Measurements from ENCODE around the gene TBPL1.
"Not testable (repeated sequence)": the region's sequence is repeated elsewhere in the genome, so short reads cannot be mapped to it uniquely, and the experiment has no call there.

Gene TBPL1

DNA sequence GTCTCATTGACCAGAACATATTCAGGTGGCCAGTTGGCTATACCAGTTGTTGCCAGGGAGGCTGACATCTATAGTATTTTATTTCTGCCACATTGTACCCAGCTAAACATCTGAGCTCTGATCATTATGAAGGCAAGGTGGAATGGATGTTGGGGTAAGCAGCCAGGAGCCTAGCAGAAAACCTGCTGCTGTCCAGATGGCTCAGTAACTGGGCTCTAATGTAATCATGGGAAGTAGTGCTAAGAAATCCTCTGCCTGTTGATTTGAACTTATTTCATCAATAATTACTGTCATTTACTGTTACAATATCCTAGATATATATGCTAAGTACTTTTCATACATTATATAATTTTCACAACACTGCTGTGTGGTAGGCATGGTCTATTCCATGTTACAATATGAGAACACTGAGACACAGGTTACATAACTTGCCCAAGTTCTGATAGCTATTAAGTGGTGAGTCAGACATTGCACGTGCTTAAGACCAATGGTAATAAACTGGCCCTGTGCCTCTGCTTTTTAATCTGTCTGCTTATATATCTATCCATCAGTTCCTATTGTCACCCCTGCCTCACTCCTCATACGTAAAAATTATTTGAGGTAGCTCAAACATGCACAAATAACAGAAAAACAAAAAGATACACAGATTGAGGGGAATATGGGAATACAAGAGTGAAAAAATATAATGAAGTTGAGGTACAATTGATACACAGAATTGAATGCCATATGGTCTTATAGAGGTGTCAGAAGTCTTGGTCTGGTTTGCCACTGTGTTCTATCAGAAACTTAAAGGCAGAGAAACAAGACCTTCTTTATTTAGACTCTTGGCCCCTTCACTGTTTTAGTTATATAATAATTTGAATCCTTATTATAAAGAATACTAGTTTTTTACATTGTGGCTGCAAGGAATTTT, 25.2 kb downstream of the TBPL1 start:
- no peak for DNase-seq

DNA sequence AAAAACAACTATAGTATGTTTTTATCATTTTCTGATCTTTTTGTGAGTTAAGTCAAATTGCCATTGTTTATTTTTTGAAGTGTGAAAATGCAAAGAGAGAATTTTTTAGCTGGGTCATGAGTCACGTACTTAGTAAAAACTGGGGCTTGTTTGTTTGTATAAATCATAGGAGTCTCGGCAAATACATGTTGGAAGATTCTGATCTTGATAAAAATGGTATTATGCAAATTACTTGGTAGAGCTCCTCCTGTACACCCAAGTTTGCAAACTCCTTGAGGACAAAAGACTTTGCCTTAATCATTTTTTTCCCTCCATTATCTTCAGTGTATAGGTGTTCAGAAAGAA, 25.8 kb downstream of the TBPL1 start:
- no peak for DNase-seq

DNA sequence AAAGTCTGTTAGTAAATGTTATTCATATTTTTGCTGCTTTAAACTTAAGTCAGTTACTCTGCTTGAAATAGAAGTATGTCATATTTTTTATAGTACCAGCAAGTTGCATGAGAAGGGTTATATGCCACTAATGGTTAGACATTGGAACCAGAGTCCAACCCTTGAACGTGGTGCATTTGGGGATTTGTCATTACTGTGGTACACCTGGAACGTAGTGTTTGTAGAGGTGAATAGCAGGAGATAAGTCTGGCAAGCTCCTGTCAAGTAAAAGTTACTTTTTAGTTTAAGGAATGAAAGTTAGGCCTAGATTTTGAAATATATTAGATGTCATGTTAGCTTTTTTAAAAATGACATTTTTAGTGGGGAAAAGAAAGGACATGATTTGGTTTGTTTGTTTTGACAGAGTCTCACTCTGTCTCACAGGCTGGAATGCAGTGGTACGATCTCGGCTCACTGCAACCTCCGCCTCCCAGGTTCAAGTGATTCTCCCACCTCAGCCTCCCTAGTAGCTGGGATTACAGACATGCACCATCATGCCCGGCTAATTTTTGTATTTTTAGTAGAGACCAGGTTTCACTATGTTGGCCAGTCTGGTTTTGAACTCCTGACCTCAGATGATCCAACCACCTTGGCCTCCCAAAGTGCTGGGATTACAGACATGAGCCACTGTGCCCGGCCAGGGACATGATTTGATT, 26.4 kb downstream of the TBPL1 start:
- DNase-seq, result not testable (repeated sequence)

DNA sequence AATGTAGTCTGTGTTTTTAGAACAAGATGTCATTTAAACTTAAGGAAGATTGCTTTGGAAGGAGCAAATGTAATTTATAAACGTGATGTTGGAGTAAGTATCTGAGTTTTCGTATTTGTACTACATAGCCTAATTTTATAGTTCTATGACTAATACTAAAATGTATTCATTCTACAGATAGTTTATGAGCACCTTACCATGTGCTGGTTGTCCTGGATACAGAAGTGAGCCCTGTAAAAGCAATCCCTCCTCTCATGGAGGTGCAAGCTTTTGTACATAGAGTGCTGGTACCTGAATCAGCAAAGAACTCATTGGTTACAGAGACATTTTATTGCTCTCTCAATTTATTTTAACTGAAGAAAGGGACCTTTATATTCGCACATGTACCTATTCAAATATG, 27.1 kb downstream of the TBPL1 start:
- DNase-seq, result no peak

DNA sequence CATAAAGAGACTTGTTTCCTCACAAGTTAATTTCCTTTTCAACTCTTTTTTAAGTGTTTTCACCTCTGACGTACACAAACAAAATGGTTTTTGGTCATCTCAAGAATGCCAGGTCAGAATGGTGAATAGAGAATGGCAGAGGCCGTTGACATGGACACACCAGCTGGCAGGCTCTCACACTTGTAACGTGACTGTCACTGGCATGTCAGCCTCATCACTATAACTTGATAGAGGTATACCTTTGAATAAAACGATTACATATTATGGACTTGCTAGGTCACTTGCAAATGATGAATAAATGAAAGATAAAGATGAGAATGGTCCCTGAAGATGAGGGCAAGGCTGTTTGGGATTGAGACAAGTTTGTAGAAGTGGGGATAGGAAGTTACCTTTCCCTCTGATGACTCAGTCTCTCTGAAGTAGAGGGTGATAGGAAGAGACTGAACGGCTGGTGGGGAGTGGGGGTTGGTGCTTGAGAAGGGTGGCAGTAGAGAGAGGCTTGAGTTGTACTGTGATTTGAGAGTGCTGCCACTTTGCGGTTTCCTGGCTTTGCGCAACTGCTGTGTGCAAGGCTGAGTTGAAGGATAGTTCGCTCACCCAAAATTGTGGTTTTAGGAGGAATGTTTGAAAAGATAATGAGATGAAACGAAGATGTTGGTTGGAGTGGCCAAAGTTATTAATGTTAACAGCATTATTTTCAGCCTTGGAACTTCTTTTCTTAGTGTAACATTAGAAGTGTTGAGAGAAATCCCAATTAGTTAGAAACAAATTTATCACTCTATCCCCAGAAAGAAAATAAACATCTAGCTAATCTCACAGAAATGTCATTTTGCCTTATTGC, 30.3 kb downstream of the TBPL1 start:
- DNase-seq, result peak; percentile 89

DNA sequence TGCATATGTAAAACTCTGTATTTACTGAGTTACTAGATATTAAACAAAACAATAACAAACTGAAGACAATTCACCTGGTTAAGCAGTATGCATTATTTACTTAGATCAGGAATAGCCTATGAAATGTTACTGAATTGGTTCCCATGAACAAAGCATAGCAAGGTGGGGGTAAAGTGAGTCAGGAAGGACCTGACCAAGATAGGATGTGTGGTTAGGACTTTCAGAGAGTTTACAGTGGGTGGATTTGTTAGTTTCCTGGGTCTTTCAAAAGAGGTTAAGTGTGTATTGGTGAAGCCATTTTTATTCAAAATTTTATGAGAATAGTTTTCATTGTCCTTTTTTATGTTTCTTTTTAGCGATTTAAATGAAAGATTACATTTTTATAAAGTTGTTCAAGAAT, 32.9 kb downstream of the TBPL1 start:
- DNase-seq, result peak; percentile 23

DNA sequence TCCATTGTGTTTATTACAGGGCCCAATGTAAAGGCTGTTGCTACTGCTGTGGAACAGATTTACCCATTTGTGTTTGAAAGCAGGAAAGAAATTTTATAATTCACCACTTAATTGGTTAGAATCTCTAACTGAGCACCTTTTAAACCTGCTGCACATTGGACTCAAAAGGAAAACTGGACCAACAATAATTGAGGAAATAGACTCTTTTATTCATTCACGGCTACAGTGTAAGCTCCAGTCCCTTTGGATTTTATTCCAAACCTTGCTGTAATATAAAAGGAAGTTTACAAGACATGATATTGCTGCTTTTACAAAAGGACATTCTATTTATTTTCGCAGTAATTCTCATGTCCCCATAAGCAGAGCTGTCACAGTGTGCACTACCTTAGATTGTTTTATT, 33.9 kb downstream of the TBPL1 start:
- DNase-seq, result no peak

DNA sequence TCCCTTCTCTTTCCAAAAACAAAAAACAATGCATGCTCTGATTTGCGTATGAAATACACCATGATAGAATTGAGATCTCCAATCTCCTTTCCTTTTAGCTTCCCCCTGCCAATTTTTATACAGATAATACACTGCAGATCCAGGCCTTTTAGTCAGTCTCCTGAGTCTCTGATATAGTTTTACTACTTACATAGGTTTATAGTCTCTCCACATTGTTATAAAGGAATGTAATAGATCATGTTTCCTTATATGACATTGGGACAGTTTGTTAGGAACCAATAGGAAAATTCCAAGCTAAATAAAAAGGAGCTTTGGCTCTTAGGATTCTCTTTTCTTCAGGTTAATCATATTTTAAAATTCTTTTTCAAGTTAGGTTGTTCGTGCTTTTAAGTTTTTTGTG, 36.5 kb downstream of the TBPL1 start:
- DNase-seq, result no peak

DNA sequence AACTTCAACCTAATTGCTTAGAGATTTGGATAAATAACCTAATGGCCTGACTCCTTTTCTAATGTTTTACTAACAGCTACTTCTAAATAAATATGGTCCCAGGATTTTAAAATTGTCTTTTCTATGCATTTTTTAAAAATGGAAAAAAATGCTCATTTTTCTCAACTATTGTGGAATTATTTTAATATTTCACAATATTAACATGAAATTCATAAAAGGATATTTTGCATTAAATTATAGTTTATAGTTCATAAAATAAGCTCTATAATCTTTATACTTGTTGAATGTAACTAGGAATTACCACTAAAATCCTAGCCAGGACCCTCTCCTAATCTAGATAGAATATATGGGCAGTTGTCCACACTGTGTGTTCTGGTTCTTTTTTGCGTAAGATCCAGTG, 37.3 kb downstream of the TBPL1 start:
- no peak for DNase-seq

DNA sequence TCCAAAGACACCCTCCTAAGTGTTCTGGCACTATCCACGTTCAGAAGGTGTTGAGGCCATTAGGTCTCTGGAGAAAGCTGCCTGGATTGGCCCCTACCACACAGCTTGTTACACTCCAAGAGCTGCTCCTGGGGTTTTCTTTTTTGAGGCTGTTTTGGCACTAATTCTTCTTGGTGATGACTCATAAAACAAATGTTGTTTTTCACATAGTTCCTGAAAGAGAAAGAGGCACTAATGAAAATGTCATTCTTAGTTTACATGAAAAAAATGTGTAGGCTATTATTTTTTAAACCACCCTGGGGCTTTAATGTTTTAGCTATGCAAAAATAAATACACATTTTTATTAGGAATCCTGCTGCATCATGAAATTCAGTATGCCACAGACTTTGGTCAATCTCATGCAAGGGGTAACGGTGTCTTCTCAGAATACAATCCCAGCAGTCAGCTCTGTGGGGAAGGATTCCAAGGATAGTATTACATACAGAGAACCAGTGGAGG, 38.1 kb downstream of the TBPL1 start:
- DNase-seq, result no peak

DNA sequence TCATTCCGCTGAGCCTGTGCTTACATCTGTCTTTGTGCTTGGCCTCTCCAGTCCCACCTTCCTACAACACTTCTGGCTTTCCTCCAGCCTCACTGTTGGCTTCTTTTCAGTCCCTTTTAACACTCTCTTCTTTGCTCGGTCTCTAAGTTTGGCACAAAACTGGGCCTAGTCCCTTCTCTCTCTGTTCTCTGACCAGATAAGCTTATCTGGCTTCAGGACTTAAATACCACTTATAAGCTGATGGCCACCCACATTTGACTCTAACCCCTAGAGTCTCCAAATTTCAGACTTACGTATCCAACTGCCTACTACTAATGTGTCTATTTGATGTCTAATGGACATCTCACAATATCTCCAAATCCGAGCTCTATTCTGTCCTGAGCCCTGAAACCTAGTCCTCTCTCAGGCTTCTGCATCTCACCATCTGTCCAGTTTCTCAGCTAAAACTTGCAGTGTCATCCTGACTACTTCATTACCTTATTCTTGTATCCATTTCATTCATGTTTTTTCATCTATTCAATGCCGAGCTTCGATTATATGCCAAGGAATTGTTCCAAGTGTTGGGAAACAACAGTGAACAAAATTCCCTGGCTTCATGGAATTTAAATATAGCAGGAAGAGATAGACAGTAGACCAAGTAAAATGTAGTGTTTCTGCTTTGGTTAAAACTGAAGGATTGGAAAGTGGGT, 40.1 kb downstream of the TBPL1 start:
- no peak for DNase-seq

DNA sequence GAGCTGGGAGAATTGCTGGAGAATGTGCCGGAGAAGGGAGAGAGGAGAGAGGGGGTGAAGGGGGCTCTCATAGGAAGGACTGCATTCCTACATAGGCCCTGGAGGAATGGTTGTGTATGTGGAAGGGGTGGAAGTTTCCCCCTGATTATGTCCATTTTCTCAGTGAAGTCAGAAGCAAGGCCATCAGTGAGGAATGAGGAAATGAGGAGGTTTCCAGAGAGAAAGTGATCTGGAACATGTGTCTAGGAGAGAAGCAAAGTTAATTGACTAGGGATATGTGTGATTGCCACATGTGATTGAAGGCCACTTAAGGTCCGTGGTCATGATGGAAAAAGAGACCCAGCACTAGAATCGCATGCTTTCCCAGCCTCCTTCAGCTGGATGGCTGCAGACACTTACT, 42.3 kb downstream of the TBPL1 start:
- DNase-seq, result no peak

DNA sequence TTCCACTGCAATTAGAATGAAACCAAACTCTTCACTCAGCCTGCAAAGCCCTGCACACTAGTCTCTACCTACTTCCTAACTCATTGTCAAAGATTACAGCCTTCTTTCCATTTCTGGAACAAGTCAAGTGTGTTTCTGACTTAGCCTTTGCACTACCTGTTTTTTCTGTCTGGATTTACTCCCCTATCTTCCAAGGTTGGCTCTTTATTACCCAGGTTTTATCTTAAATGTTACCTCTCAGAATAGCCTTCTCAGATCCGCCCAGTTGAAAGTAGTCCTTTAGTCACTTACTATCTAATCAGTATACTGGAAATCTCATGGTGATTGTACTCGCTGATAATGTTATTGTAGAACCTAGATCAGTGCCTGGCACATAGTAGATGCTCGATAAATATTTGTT, 42.7 kb downstream of the TBPL1 start:
- DNase-seq, result no peak

DNA sequence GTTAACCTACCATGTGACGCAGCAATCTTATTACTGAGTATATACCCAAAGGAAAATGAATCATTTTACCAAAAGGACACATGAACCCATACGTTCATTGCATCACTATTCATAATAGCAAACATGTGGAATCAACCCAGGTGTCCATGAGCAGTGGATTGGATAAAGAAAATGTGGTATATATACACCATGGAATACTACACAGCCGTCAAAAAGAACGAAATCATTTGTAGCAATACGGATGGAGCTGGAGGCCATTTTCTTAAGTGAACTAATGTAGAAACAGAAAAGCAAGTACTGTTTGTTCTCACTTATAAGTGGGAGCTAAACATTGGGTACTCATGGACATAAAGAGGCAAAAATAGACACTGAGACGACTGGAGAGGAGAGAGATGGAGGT, 44.2 kb downstream of the TBPL1 start:
- DNase-seq, result no peak

DNA sequence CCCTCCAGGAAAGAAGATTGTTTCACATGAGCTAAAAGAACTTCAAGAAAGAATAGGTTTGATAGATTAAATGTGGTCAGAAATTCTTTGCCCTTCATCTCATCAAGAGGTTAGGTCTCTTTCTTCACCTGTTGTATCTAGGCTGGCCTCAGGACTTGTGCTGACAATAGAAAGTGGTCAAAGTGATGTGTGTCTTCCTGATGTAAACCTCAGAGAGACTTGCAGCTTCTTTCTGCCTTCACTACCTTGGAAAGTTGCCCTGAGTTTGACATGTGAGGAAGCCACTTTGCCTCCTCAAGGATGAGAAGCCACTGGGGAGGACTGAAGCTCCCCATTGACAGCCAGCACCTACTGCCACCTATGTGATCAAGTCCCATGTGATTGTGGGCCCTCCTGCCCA, 46.3 kb downstream of the TBPL1 start:
- DNase-seq, result no peak

DNA sequence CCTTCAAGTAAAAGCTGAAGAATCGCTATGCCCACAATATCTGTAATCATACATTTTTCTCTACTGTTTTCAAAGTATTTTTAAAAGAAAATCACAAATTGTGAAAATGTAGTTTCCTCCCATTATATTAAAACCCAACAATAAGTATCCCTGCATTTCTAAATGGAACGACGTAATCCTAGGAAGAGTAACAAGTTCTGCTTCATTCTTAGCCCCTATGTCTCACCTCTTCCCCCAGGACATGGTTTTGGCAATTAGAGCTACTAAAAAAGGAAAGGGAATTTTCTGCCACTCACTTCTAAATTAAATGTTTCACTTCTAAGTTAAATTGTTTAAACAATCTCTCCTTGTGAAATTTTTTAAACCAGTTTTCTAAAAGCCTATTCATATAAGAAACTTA, 47.4 kb downstream of the TBPL1 start:
- no peak for DNase-seq

DNA sequence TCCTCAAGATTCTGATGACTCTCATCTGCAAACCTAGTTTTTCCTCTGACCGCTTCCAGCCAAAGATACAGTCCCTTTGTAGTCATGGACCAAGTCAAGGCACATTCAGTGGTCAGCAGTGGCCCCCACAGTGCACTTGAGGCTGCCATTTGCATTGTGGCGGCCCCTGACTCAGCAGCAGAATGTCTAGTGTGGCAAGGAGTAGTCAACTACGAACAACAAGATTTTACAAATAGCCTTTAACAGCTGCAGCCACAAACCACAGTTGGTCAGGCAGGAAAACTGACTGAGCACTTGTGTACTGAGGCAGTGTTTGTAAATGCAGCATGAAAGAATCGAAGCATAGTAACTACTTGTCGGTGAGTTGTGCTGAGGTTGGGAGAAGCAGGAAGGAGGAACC, 49.8 kb downstream of the TBPL1 start:
- no peak for DNase-seq

DNA sequence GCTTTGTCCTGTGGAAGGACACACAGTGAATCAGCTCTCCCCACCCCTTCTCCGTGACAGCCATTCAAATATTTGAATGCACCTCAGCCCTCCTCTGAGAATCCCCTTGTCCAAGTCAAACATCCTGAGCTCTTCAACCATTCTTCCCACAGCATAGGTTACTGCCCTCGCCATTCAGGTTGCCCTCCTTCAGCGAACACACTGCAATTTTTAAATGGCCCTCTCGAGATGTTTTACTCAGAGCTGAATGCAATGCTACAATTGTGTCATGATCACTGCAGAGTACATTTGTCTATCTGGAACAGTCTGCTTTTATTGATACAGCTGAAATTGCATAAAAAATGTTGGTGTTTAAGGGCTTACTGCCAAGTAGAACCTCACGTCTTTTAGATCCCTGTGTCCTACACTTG, 50.5 kb downstream of the TBPL1 start:
- DNase-seq, result no peak

DNA sequence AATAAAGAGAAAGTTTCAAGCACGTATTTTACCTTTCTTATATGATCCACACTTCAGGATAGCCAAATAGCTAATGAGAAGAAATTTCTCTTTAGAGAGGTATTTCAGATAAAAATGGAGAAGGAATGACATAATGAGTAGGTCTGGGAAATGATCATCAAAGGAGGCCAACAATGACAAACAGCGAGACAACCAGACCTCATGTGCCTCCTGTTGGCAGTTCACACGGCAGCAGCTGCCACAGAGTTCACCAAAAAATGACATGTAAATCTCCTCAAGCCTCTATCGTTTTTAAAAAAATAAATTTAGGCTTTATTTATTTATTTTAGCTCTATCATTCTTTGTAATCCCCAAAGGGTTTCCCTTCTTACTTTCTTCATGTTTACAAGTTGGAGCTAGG, 51.7 kb downstream of the TBPL1 start:
- DNase-seq, result no peak

DNA sequence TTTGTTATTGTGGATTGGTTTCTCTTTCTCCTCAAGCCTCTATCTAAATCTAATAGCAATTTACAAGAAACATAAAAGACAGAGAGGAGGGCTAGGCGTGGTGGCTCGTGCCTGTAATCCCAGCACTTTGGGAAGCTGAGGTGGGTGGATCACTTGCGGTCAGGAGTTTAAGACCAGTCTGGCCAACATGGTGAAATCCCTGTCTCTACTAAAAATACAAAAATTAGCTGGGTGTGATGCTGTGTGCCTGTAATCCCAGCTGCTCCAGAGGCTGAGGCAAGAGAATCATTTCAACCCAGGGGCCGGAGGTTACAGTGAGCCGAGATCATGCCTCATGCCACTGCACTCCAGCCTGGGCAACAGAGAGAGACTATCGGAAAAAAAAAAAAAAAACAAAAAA, 52.8 kb downstream of the TBPL1 start:
- no peak for DNase-seq

DNA sequence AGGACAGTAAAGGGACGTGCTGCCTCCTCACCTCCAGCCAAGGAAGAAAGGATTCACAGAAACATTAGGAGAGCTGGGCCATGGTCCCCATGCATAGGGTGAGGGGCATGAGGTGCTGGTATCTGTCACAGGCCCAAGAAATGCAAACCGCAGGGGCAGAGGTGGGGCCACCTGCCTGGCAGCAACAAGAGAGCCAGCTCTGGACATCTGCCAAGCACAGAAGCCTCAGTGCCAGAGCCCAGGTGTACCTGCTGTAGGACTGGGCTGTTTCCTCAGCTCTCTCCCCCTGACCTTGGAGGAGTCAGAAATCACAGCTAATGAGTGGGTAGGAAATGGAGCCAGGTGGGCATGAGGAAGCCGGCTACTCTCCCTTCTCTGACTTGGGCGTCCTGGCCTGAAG, 54.1 kb downstream of the TBPL1 start:
- no peak for DNase-seq

DNA sequence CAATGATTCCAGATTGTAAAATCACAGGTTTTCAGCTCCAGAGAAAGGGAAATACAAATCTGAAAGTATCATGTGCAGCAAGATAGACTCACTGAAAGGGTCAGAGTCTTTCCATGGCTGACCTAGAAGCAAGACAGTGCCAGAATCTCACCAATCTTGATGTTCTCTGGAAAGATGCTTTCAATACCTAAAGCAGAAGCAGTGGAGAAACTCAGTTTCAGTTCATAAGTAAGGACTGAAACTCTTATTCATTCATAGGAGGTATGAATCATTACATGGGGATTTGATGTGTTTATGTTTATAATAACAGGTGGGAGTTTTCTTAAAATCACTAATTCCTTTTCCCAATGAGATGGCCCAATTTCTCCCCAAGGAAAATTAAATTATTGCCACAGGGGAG, 56.9 kb downstream of the TBPL1 start:
- DNase-seq, result no peak

DNA sequence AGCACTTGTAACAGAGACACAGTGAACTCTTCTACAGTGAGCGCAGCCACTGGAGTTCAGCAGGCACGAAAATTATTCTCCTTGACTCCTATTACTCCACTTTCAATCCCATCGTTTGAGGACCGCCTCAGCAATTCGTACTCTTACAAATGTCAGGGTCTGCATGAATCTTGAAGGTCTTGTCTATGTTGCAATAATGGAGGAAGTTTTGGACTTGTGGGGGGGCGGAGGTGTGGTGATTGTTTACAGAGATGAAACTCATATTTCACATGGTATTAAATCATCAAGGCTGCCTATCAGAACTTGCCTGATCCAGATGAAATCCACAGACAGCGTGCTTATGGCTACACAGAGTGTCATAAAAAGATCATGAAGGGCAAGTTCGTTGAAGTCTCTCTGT, 57.4 kb downstream of the TBPL1 start:
- no peak for DNase-seq

All from activated CD4-positive, alpha-beta T cell treated with anti-CD3 and anti-CD28 coated beads, Interleukin-2, Interleukin-6, amounts not matched to agents 100 ng/mL and 50 ng/mL, durations not matched to agents 16 hours and 8 hours (primary cell).